Skeletal muscle cell (primary cell): ENCODE measurements around the gene B3GLCT.
"Not testable (repeated sequence)": the region's sequence is repeated elsewhere in the genome, so short reads cannot be mapped to it uniquely, and the experiment has no call there.

Source experiments
- DNase-seq: peaks from one replicate; pipeline ENCODE4 v3.0.0-alpha.2; 2010; ENCODE audit warnings: low read depth
- H3K4me3 ChIP-seq: 2 replicates; pipeline ENCODE4 v1.5.1; 2011; ENCODE audit warnings: low read depth, mild to moderate bottlenecking, control low read depth, low read length, moderate library complexity

B3GLCT gene

GRCh38 chr13:31328549-31329235 is 128.9 kb downstream of the B3GLCT start:
- peak; percentile 23 for DNase-seq
- no peak overlapping the region for H3K4me3 ChIP-seq

GRCh38 chr13:31330236-31330635 is 130.5 kb downstream of the B3GLCT start:
- DNase-seq, result no peak

GRCh38 chr13:31331068-31331467 is 131.3 kb downstream of the B3GLCT start:
- DNase-seq, result no peak
- no peak overlapping the region for H3K4me3 ChIP-seq

More at GRCh38 chr13:31330236-31330635, 130.5 kb downstream of the B3GLCT start:
- no peak overlapping the region for H3K4me3 ChIP-seq

- no peak overlapping the region for H3K4me3 ChIP-seq
- DNase-seq, result no peak
Observed at GRCh38 chr13:31334547-31334946, 134.8 kb downstream of the B3GLCT start.

GRCh38 chr13:31334994-31335557 is 135.3 kb downstream of the B3GLCT start:
- no peak for DNase-seq
- H3K4me3 ChIP-seq, result no peak overlapping the region

- not testable (repeated sequence) for H3K4me3 ChIP-seq, DNase-seq
Observed at GRCh38 chr13:31339616-31340015, 139.8 kb downstream of the B3GLCT start.

- not testable (repeated sequence) for H3K4me3 ChIP-seq, DNase-seq
Observed at GRCh38 chr13:31340848-31341247, 141.1 kb downstream of the B3GLCT start.

GRCh38 chr13:31346891-31347290 is 147.1 kb downstream of the B3GLCT start:
- DNase-seq, result no peak

GRCh38 chr13:31349156-31349555 is 149.4 kb downstream of the B3GLCT start:
- DNase-seq, result no peak
- H3K4me3 ChIP-seq, result no peak overlapping the region

More at GRCh38 chr13:31346891-31347290, 147.1 kb downstream of the B3GLCT start:
- H3K4me3 ChIP-seq, result no peak overlapping the region

GRCh38 chr13:31350560-31350959 is 150.8 kb downstream of the B3GLCT start:
- H3K4me3 ChIP-seq, result no peak overlapping the region
- no peak for DNase-seq

GRCh38 chr13:31351376-31351775 is 151.6 kb downstream of the B3GLCT start:
- H3K4me3 ChIP-seq, result no peak overlapping the region
- DNase-seq, result no peak

GRCh38 chr13:31352467-31352866 is 152.7 kb downstream of the B3GLCT start:
- no peak overlapping the region for H3K4me3 ChIP-seq
- no peak for DNase-seq

- no peak for DNase-seq
Observed at GRCh38 chr13:31355001-31355400, 155.2 kb downstream of the B3GLCT start.

GRCh38 chr13:31356991-31357390 is 157.2 kb downstream of the B3GLCT start:
- DNase-seq, result no peak
- H3K4me3 ChIP-seq, result no peak overlapping the region

More at GRCh38 chr13:31355001-31355400, 155.2 kb downstream of the B3GLCT start:
- H3K4me3 ChIP-seq, result no peak overlapping the region

GRCh38 chr13:31357581-31357980 is 157.8 kb downstream of the B3GLCT start:
- no peak overlapping the region for H3K4me3 ChIP-seq
- DNase-seq, result no peak

- DNase-seq, result no peak
- H3K4me3 ChIP-seq, result no peak overlapping the region
Observed at GRCh38 chr13:31361673-31362072, 161.9 kb downstream of the B3GLCT start.

- no peak for DNase-seq
- no peak overlapping the region for H3K4me3 ChIP-seq
Observed at GRCh38 chr13:31365630-31366029, 165.9 kb downstream of the B3GLCT start.

- no peak overlapping the region for H3K4me3 ChIP-seq
- no peak for DNase-seq
Observed at GRCh38 chr13:31367410-31367809, 167.6 kb downstream of the B3GLCT start.

GRCh38 chr13:31369213-31369612 is 169.4 kb downstream of the B3GLCT start:
- H3K4me3 ChIP-seq, result no peak overlapping the region
- DNase-seq, result no peak

GRCh38 chr13:31372454-31372853 is 172.7 kb downstream of the B3GLCT start:
- H3K4me3 ChIP-seq, result no peak overlapping the region
- DNase-seq, result no peak

- no peak overlapping the region for H3K4me3 ChIP-seq
- DNase-seq, result no peak
Observed at GRCh38 chr13:31374682-31375081, 174.9 kb downstream of the B3GLCT start.
